Body of pancreas (tissue), 4 donors: ENCODE data around the gene MGP.

ENCODE experiments used
- POLR2A ChIP-seq, 3 donors: fragments of 450-650 bp; IDR thresholded peaks; one replicate each; pipeline ENCODE4 v1.6.1; 2016; ENCODE audit warnings: antibody characterized with exemption in 3 of 3, mild to moderate bottlenecking in 2 of 3
- TF ChIP-seq, protein P1 (sequence below), 7 experiments: fragments of 450-650 bp in 4 of 7; fragments of 200-600 bp in 3 of 7; sonication (generic) in 3 of 7; IDR thresholded peaks; one replicate each; pipeline ENCODE4 v1.5.1; 2016 to 2019; ENCODE audit warnings: antibody characterized with exemption in 7 of 7

DNA sequence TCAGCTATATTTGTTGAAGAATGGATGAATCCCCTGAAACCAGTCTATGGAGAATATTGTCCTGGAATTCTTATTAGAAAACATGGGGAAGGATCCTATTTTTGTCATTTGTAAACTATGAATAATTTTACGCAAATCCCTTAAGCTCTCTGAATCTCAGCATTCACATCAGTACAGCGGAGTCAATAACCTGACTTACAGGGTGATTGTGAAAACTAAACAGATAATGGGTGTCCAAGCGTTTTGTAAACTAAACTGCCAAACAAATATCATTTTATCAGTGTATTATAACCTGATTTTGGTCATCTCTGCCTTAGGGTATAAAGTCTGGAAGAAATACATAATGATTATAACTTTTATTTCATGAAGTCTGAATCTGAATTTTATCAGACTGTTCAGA is 52.3 kb downstream of the MGP start:
- TF ChIP-seq, protein P1, sequence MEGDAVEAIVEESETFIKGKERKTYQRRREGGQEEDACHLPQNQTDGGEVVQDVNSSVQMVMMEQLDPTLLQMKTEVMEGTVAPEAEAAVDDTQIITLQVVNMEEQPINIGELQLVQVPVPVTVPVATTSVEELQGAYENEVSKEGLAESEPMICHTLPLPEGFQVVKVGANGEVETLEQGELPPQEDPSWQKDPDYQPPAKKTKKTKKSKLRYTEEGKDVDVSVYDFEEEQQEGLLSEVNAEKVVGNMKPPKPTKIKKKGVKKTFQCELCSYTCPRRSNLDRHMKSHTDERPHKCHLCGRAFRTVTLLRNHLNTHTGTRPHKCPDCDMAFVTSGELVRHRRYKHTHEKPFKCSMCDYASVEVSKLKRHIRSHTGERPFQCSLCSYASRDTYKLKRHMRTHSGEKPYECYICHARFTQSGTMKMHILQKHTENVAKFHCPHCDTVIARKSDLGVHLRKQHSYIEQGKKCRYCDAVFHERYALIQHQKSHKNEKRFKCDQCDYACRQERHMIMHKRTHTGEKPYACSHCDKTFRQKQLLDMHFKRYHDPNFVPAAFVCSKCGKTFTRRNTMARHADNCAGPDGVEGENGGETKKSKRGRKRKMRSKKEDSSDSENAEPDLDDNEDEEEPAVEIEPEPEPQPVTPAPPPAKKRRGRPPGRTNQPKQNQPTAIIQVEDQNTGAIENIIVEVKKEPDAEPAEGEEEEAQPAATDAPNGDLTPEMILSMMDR (IDR thresholded peaks at IDR 0.05): no peak
- no peak for TF ChIP-seq POLR2A (IDR thresholded peaks at IDR 0.05)
